Femur (tissue), 1 donor: ENCODE measurements around the gene ARHGAP6.
A peak's percentile ranks its signal among the peaks of the same experiment; 100 is the strongest.
"Not testable (repeated sequence)": the region's sequence is repeated elsewhere in the genome, so short reads cannot be mapped to it uniquely, and the experiment has no call there.

ENCODE experiments used
- DNase-seq: peaks from one replicate; pipeline ENCODE4 v3.0.0-alpha.2; 2017

ARHGAP6 gene

DNA sequence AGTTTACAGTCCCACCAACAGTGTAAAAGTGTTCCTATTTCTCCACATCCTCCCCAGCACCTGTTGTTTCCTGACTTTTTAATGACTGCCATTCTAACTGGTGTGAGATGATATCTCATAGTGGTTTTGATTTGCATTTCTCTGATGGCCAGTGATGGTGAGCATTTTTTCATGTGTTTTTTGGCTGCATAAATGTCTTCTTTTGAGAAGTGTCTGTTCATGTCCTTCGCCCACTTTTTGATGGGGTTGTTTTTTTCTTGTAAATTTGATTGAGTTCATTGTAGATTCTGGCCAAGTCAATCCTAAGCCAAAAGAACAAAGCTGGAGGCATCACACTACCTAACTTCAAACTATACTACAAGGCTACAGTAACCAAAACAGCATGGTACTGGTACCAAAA, 146.5 kb downstream of the ARHGAP6 start:
- not testable (repeated sequence) for DNase-seq

DNA sequence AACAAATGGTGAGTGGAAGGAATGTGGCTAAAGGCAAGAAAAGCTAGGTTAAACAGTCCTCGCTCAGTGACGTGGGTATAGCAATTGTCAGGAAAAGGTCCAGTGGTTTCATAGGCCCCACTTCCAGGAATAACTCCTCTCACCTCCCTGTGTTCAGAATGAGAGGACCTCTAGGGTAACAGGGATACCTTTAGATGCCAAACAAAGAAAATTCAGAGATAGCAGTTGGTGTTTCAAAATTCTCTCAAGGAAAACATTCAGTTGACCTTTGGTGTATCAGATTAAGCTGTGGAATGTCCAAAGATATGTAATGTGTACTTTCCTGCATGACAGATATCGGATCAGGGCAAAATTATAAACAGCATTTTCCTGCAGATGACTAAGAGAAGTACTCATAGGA, 155.9 kb downstream of the ARHGAP6 start:
- no peak for DNase-seq

DNA sequence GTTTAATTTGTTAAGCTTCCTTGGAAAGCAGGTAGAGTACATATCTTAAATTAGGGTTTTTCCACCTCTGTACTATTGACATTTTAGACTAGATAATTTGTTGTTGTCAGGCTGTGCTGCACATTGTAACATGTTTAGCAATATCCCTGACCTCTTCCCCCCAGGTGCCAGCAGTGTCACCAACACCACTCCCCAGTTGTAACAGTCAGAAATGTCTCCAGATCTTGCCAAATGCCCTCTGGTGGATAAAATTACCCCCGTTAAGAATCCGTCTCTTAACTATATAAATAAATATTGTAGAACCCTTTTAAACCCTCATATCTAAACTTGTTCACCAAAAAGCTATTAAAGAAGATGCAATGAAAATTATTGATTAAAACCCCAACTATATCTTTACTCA, 161.5 kb downstream of the ARHGAP6 start:
- DNase-seq: no peak

DNA sequence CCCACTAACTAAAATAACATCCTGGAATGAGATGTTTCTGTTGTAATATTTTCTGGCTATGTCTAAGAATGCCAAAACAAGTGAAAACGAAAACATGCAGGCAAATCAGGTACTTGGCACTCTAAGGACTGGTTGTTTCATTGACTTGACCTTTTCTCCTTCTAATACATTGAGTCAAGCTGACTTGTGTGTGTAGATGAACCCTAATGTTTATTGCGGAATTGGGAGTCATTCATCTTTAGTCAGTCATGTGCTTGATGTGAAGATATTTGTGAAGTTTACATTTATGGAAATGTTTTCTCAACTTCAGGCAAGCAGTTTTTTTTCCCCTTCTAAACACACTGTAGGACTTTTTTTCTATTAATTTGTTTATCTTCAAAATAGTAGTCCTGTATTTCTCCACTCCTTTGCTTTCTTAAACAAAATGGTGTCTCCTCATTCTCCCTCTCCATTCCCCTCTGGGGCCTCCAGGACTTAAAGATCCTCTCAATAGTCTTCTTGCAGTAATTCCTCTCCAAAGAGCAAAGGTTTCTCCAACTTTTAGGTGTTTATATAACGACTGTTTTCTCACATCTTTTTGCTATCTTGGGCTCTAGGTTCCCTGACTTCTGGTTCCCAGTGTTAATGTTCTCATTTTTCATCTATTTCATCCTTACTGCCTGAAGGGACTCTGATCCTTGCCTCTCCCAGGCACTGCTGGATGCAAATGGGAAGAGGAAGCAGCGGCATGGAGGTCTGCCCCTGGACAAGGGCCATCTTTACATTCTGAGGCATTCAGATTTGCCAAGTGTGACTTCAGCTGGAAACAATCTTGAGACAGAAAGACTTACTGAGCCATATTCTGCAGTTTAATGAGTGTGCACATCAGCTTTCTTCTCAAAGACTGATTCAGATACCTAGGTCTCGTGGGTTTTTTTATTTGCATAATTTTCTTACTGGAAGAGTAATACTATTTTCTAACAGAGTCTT, 166.4 kb downstream of the ARHGAP6 start:
- peak; percentile 79 for DNase-seq

DNA sequence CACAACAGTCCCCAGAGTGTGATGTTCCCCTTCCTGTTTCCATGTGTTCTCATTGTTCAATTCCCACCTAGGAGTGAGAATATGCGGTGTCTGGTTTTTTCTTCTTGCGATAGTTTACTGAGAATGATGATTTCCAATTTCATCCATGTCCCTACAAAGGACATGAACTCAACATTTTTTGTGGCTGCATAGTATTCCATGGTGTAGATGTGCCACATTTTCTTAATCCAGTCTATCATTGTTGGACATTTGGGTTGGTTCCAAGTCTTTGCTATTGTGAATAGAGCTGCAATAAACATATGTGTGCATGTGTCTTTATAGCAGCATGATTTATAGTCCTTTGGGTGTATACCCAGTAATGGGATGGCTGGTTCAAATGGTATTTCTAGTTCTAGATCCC, 174.3 kb downstream of the ARHGAP6 start:
- not testable (repeated sequence) for DNase-seq

DNA sequence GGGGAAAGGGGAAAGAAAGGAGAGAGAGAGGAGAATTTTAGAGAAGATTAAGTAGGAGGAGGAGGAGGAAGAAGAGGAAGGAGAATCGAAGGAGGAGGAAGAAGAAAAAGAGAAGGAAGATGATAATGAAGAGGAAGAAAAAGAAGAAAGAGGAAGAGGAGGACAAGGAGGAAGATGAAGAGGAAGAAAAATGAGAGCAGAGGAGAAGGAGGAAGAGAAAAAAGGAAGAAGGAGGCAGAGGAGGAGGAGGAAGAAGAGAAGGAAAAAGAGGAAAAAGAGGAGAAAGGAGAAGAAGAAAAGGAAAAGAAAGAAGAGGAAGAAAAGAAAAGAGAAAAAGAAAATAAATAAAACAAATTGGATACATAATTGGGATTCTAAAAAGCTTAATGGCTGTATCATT, 181.4 kb downstream of the ARHGAP6 start:
- no peak for DNase-seq

DNA sequence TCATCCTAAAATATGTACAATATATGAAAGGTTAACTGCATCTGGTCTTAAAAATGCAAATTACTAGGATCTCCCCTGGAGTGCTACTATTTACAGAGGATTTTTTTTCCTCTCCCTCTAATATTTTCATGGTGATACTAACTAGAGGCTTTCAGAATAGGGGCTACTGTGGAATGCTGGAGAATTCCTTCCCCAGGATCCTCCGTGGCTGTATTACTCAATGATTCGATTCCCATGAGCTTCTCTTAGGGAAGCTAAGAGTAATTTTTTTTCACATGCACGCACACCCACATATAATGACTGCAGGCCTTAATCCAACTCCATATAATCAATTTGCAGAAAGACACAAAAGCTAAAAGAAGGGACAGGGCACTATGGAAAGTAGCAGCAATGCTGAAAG, 184.7 kb downstream of the ARHGAP6 start:
- no peak for DNase-seq

DNA sequence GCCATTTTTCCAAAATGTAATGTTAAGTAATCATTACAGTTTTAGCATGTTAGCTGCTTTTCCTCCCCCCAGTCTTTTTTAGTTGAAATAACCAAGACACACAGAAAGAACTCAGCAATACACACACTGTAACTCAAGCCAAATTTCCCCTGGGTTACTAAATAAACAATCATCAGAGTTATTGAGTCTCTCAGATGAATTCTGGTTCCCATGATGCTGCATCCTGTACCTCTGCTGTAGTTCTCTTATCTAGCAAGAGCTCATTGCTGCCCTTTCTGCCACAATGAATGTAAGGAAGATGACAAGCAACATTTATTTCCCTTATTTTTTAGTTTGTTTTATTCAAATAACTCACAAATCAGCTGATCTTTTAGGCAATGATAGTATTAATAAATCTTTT, 185.1 kb downstream of the ARHGAP6 start:
- DNase-seq: no peak

DNA sequence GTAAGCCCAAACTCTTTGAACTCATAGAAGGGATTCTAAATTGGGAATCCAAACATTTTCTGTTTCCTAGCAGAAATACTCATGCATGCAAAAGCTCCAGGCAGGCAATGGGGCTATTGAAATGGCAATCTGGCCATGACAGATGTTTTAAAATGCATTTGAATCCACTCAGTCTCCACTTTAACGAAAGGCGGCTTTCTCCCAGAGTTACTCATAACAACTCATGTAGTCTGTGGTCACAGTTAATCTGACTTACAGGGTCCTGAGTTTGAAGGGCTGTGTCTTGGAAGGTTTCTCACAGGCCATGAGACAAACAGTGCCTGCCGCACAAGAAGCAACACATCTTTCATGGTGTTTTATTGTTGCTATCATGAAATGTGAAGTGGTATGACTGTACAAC, 186.8 kb downstream of the ARHGAP6 start:
- DNase-seq: no peak

DNA sequence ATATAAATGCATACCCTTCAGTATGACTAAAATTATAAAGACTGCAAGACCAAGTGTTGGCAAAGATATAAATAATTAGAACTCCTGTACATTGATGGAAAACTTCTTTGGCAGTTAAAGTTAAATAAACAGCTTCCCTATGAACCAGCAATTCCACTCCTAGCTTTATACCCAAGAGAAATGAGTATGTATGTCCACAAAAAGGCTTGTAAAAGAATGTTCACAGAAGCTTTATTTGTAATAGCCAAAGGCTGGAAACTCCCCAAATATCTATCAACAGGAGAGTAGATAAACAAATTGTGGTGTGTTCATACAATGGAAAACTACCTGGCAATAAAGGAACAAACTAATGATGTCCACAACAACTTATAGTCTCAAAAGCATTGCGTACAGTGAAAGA, 187.7 kb downstream of the ARHGAP6 start:
- DNase-seq: no peak

DNA sequence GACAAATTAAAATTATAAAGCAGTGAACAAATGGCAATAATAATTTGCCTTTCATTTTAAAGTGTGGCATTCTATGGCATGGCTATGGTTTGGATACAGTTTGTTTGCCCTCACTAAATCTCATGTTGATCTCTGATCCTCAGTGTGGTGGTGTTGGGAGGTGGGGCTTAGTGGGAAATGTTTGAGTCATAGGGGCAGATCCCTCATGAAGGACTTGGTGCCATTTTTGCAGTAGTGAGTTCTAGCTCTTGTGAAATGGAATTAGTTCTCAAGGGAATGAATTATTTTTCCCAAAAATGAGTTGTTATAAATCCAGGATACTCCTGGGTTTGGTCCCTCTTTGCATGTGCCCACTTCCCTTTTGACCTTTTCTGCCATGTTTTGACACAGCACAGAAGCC, 191.1 kb downstream of the ARHGAP6 start:
- DNase-seq: no peak

DNA sequence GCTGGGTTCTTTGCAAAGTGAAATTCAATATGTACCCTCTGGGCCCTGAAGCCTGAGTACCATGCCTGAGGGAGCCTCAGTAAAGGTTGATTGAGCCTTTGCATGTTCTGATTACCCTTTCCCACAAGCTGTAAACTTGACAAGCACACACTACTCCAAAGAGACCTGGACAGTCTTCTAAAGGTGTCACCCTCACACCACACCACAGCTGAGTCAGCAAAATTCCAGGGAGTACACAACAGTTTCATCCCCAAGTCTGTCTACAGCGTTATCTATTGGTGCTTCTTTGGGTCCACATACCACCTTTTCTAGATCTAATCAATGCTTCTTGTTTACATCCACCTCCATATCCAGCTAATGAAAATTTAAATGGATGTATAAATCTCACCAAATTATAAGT, 191.7 kb downstream of the ARHGAP6 start:
- no peak for DNase-seq

DNA sequence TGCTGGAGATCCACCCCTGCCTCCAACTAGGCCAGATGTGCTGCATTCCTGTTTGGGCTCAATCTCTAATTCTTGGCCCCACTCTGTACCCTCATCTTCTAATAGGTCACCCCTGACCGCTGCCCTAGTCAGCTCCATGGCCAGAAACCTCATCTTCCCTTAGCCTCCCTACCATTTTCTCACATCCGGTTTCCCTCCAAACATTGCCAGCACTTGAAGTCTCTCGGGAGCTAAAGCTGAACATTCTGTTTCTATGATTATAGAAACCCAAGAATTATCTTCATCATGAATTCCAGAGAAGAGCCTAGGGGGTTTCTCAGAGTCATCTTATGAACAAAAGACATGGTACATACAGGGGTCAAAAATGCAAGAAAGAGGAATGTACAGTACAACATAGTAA, 192.8 kb downstream of the ARHGAP6 start:
- no peak for DNase-seq

DNA sequence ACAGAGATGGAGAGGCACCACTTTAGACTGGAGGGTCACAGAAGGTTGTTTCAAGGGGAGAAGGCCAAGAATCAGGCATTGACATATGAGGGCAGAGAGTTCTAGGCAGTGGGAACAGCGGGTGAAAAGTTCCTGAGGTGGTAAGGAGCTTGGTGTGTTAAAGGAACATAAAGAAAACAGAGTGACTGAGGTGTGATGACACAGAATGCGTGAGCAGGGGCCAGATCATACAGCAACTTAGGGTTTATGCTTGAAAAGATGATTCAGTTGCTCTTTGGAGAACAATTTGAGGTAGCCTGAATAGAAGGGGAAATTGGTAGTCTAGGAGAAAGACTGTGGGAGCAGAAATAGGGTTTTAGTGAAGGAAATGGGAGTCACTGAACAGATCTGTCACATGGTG, 193.3 kb downstream of the ARHGAP6 start:
- DNase-seq: no peak

DNA sequence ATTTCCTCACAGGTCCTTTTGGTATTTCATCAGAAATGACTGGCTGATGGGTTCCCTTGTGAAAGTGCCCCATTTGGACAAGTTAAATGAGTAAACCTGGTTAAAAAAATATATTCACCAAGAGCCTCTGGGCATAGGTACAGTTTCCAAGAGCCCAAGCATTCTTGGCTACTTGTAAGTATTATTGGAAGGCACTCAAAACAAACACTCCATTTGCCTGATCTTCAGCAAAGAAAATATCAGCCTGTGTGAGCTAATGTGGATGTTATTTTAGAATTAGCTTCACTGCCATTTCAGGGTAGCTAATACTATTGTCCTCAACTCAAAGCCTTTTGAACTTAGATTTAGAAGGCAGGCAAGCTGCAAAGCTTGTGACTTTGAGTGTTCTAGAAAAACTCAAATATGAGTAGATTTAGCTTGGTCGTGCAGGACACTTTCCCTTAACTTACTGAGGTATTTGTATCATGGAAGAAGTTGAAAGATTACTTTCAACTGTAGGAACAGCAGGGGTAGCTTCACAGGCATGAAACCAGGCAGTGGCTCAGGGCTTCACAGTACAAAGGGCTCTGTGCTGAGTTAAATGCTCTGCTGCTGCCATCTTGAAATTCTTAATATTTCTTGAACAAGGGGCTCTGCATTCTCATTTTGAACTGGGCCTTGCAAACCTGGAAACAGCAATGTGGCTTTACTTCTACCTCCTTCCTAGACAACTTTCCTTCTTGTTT, 195.3 kb downstream of the ARHGAP6 start:
- DNase-seq: no peak

DNA sequence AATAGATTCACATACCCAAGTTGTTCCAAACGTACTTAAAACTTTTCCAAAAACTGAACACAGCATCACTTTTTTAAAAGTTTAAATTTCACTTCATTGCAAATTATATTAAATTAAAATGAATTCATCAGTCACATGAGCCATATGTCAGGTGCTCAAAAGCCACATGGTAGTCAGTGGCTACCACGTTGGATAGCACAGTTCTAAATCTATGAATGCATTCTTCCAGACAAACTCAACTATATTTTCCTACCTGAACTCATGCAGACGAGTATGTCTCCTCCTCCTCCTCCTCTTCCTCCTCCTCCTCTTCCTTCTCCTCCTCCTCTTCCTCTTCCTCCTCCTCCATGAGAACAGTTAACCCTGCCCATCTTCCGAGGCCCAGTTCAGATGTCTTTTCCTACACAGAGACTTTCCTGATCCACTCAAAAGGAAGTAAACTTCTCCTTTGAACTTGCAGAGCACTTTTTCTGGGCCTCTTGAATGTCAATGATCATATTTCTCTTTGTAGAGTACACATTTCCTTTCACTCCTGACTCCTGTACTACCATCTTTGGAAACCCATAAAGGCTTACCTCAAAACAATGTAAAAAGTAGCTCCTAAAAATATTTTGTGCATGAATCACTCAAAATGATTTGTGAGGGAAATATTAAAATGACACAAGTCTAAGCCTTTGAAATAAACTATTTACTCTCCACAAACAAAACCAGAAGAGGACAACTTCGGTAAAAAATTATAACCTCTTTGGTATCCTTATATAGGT, 199.9 kb downstream of the ARHGAP6 start:
- no peak for DNase-seq

DNA sequence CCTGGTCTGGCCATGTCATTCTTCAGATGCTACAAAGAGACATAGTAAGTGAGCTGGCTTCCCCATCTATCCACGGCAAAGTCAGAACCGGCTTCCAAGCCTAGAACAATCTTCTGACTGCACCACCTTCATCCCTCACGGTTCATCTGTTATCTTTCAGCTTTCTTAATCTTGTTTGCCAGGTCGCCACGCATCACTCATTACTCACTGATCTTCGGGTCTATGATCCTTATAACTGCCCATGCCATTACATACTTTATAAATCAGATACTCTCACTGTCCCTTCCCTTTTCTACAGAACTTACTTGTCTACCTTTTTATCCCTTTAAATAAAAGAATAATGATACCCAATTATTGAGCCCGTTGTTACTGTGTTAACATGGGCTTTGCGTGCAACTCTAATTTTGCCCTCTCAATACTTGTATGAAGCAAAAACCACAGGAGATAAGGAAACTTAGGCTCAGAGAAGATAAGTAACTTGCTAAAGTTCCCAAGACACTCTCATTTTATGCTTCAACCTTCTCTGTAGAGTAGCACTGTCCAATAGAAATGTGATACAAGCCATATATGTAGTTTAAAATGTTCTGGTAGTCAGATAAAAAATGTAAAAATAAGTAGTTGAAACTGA, 200.8 kb downstream of the ARHGAP6 start:
- DNase-seq: no peak

DNA sequence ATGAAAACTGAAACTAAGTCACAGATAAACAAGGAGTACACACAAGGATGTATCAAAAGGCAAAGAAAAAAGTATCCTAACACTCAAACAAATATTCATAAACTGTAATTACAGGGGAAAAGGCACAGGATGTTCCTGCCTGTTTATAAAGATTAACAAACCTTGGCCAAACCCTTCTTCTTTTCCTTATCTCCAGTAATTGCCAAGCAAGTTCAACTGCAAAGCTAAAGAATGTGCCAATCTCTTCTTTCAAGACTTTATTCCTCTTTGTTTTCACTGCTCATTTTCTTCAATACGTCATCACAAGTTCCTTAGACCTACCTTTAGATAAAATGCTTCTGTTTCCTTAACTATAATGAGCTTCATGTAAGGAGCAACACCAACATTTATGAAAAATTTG, 201.3 kb downstream of the ARHGAP6 start:
- DNase-seq: no peak

DNA sequence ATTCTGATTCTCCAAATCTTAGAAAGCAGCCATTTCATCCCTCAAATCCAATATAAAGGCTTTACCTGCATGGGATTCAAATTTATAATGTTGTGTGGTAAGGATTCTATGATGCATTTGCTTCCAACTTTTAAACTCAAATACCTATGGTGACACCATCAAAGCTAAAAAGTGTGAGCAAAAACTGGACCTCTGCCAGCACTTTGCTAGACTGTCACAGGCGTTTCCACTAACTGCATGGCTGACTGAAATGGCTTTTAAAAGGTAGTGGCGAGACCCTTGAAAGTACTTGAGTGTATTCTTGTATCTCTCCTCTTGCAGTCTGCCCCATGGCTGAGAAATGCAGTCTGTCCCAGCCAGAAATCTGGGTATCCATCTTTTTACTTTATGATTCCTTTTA, 203.1 kb downstream of the ARHGAP6 start:
- no peak for DNase-seq

DNA sequence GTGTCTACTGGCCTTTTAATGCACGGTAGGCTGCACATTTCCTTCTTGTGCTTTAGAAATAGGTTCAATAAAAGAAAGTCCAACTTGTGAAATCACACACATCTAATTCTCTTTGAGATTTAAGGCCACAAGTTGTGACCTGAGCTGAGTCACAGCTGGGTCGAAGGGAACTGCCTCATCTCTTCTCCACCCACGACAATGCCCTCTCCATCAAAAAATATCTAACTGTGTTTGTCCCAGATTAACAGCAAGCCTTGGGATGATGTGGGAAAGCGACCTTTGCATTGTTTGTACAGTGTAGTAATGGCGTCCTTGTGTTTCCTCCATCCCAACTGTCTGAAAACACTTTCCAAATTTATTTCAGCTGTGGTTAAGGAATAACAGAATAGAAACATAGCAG, 203.6 kb downstream of the ARHGAP6 start:
- DNase-seq: no peak

DNA sequence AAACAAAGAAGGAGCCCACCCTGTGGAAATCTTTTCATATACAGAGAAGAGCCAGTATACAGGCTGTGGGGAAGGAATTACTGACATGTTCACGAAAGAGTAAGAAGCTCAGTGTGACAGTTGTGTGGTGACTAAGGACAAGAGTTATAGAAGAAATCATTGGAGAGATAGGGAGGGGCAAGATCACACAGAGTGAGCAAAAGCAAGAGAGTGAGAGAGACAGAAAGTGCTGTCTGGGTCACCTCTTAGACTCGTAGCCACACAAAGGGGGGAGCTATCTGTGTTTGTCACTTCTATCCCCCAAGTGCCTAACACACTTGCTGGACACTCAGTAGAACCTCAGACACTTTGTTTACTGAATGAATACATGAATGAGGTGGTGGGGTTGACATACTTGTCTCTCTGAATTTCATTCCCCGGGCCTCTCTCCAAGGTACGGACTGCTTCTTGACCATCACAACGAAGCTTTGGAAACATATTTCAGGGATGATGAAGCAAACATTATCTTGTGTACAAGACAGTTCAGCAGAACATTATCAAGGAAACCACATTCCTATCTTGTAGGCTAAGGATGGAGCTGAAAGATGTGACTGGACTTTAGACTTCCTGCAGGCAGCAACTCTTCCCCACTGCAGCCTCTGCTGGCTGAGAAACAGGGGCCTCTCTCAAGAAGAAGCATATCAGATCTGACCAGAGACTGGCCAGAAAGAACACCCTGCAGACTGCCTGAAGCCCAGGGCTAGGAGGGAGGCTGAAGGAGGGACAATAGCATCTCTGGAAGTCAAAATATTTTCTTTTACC, 204.3 kb downstream of the ARHGAP6 start:
- no peak for DNase-seq

DNA sequence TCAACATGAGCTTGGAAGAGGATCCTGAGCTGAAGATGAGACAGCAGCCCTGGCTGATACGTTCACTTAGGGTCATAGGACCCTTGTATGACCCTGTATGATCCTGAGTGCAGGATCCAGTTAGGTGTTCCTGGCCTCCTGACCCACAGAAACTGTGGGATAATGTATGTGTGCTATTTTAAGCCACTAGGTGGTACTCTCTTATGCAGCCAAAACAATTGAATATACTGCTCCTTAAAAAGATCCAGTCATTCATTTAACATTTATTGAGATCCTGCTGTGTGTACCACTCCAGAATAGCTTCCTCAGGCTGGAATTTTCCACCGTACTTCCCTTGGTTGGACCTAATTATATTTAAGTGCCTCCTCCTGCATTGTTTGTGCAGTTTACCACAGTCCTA, 205.4 kb downstream of the ARHGAP6 start:
- DNase-seq: no peak
